H1 (cell line): ENCODE measurements around the gene HSD17B4. TPM values are rescaled to one million over a fixed set of nuclear protein-coding genes. Genes with fewer than 3 reads are reported as not detected.

Source experiments
- CTCF ChIA-PET: fragments of 300-600 bp; sonication (Branson Sonifier 250); formaldehyde crosslinking; loops from one replicate; lab custom pipeline; 2021; ENCODE audit not compliant: partially characterized antibody; lab: Charles Lee
- POLR2A ChIA-PET: fragments of 300-600 bp; sonication (Branson Sonifier 250); formaldehyde crosslinking; loops from one replicate; lab custom pipeline; 2021; ENCODE audit warnings: inconsistent platforms; ENCODE audit not compliant: partially characterized antibody; lab: Charles Lee
- DNase-seq, 2 experiments: peaks; one replicate each; pipeline versions ENCODE4 v3.0.0 to v3.0.0-alpha.2; 2010 to 2022; ENCODE audit warnings: low spot score in 2 of 2, low read depth in 1 of 2, mixed read lengths in 1 of 2
- FAIRE-seq: peaks from 2 replicates; lab custom pipeline; 2011; peaks lifted over from hg19 to GRCh38; lab: Jason Lieb, UNC
- H2AFZ ChIP-seq: 2 replicates; pipeline ENCODE4 v1.8.1; 2012; ENCODE audit warnings: low read length, inconsistent platforms
- H2AK5ac ChIP-seq: 2 replicates; pipeline ENCODE4 v1.6.1; 2013; ENCODE audit warnings: low read depth, low read length
- H2BK120ac ChIP-seq: replicated peaks from 2 replicates; pipeline ENCODE3; 2013; ENCODE audit warnings: low read depth, low read length, inconsistent platforms
- H2BK12ac ChIP-seq: 2 replicates; pipeline ENCODE4 v1.6.1; 2013; ENCODE audit warnings: low read depth, low read length
- H2BK15ac ChIP-seq: 2 replicates; pipeline ENCODE4 v1.6.1; 2013; ENCODE audit warnings: low read length
- H2BK20ac ChIP-seq: 2 replicates; pipeline ENCODE4 v1.6.1; 2013; ENCODE audit warnings: low read length
- H2BK5ac ChIP-seq: 2 replicates; pipeline ENCODE4 v1.6.1; 2013; ENCODE audit warnings: low read depth, low read length
- H3K14ac ChIP-seq: 2 replicates; pipeline ENCODE4 v1.6.1; 2013; ENCODE audit warnings: inconsistent platforms; ENCODE audit not compliant: insufficient read length
- H3K18ac ChIP-seq: 2 replicates; pipeline ENCODE4 v1.6.1; 2013; ENCODE audit warnings: low read length; ENCODE audit errors: extremely low read depth
- H3K23ac ChIP-seq: 2 replicates; pipeline ENCODE4 v1.6.1; 2013; ENCODE audit warnings: inconsistent platforms; ENCODE audit not compliant: insufficient read length
- H3K23me2 ChIP-seq: 2 replicates; pipeline ENCODE4 v1.6.1; 2013; ENCODE audit warnings: low read depth, low read length
- H3K27ac ChIP-seq: 2 replicates; pipeline ENCODE4 v1.6.1; 2011; ENCODE audit warnings: low read depth, low read length, inconsistent platforms
- H3K27me3 ChIP-seq, 4 experiments: replicated peaks in 1 of 4; 1 replicate in 1 of 4; 2 replicates in 3 of 4; pipeline versions ENCODE4 v1.6.1 to v1.8.1; 2011 to 2013; ENCODE audit warnings: low read length in 3 of 4, mild to moderate bottlenecking in 3 of 4, inconsistent platforms in 2 of 4, mixed read lengths in 2 of 4, moderate library complexity in 1 of 4; ENCODE audit not compliant: control insufficient read depth in 3 of 4, insufficient read depth in 3 of 4; ENCODE audit errors: extremely low read depth in 1 of 4
- H3K36me3 ChIP-seq, 4 experiments: 2 replicates each; pipeline versions ENCODE4 v1.6.1 to v1.8.1; 2011 to 2013; ENCODE audit warnings: mild to moderate bottlenecking in 4 of 4, low read length in 3 of 4, moderate library complexity in 2 of 4, control low read depth in 1 of 4, inconsistent platforms in 1 of 4; ENCODE audit not compliant: insufficient read depth in 4 of 4, control insufficient read depth in 2 of 4
- H3K4ac ChIP-seq: replicated peaks from 2 replicates; pipeline ENCODE3; 2013; ENCODE audit warnings: low read length, low read depth, mixed read lengths, inconsistent platforms; ENCODE audit not compliant: insufficient read length
- H3K4me1 ChIP-seq, 4 experiments: replicated peaks in 1 of 4; 1 replicate in 1 of 4; 2 replicates in 3 of 4; pipeline versions ENCODE4 v1.6.1 to v1.8.1; 2011 to 2013; ENCODE audit warnings: low read length in 3 of 4, inconsistent platforms in 2 of 4, mixed read lengths in 1 of 4; ENCODE audit not compliant: insufficient read depth in 4 of 4, control insufficient read depth in 3 of 4
- H3K4me2 ChIP-seq, 2 experiments: 2 replicates each; pipeline versions ENCODE4 v1.6.1 to v1.8.1; 2011 to 2013; ENCODE audit warnings: low read depth in 2 of 2, low read length in 2 of 2, control low read depth in 1 of 2, inconsistent platforms in 1 of 2, mild to moderate bottlenecking in 1 of 2; ENCODE audit not compliant: insufficient read depth in 1 of 2
- H3K4me3 ChIP-seq, 4 experiments: fragments of 200-600, 300-600 bp in 1 of 4; sonication (generic), shearing (Covaris generic), sonication (Bioruptor Twin) in 1 of 4; 2 replicates each; pipeline versions ENCODE4 v1.5.1 to v1.8.1; 2011 to 2016; ENCODE audit warnings: low read length in 4 of 4, low read depth in 3 of 4, control low read depth in 2 of 4, inconsistent platforms in 2 of 4, mild to moderate bottlenecking in 2 of 4, mixed read lengths in 1 of 4, moderate library complexity in 1 of 4; ENCODE audit not compliant: insufficient read depth in 2 of 4; ENCODE audit errors: extremely low read depth in 1 of 4
- H3K56ac ChIP-seq: replicated peaks from 2 replicates; pipeline ENCODE3; 2013; ENCODE audit warnings: low read depth, mild to moderate bottlenecking, mixed read lengths, low read length, inconsistent platforms; ENCODE audit not compliant: insufficient read length
- H3K79me1 ChIP-seq: 2 replicates; pipeline ENCODE4 v1.6.1; 2013; ENCODE audit warnings: low read depth, low read length, control low read depth
- H3K79me2 ChIP-seq, 2 experiments: 2 replicates each; pipeline versions ENCODE4 v1.6.1 to v1.8.1; 2012 to 2013; ENCODE audit warnings: low read length in 2 of 2, mild to moderate bottlenecking in 2 of 2, inconsistent platforms in 1 of 2; ENCODE audit not compliant: insufficient read depth in 2 of 2, control insufficient read depth in 1 of 2
- H3K9ac ChIP-seq, 4 experiments: replicated peaks in 1 of 4; 1 replicate in 1 of 4; 2 replicates in 3 of 4; pipeline versions ENCODE4 v1.6.1 to v1.8.1; 2011 to 2013; ENCODE audit warnings: low read depth in 3 of 4, low read length in 3 of 4, control low read depth in 2 of 4, mild to moderate bottlenecking in 2 of 4, moderate library complexity in 2 of 4, inconsistent platforms in 1 of 4; ENCODE audit errors: extremely low read depth in 1 of 4
- H3K9me3 ChIP-seq, 2 experiments: 2 replicates each; pipeline versions ENCODE4 v1.6.1 to v1.8.1; 2012 to 2013; ENCODE audit warnings: mild to moderate bottlenecking in 2 of 2, moderate library complexity in 2 of 2, control low read depth in 1 of 2, inconsistent platforms in 1 of 2, low read depth in 1 of 2, low read length in 1 of 2, mixed read lengths in 1 of 2; ENCODE audit not compliant: insufficient read depth in 2 of 2
- H4K20me1 ChIP-seq, 2 experiments: replicated peaks in 1 of 2; 2 replicates each; pipeline versions ENCODE3 to v1.8.1; 2011 to 2013; ENCODE audit warnings: inconsistent platforms in 2 of 2, low read length in 2 of 2, mild to moderate bottlenecking in 1 of 2; ENCODE audit not compliant: insufficient read depth in 2 of 2, control insufficient read depth in 1 of 2
- H4K5ac ChIP-seq: 2 replicates; pipeline ENCODE4 v1.6.1; 2013; ENCODE audit warnings: low read length, low read depth, mixed read lengths, inconsistent platforms; ENCODE audit not compliant: insufficient read length
- H4K8ac ChIP-seq: 2 replicates; pipeline ENCODE4 v1.8.0; 2013; ENCODE audit warnings: mild to moderate bottlenecking, moderate library complexity, low read length, inconsistent platforms; ENCODE audit not compliant: insufficient read depth; ENCODE audit errors: extremely low read depth
- H4K91ac ChIP-seq: replicated peaks from 2 replicates; pipeline ENCODE3; 2013; ENCODE audit warnings: low read length, mixed read lengths, inconsistent platforms; ENCODE audit not compliant: insufficient read length
- BCL11A ChIP-seq, 2 experiments: IDR thresholded peaks; one replicate each; pipeline ENCODE4 v1.6.1; 2011; ENCODE audit warnings: low read depth in 2 of 2, low read length in 2 of 2, mild to moderate bottlenecking in 2 of 2
- CHD2 ChIP-seq: IDR thresholded peaks from 2 replicates; pipeline ENCODE4 v1.6.1; 2012; ENCODE audit warnings: low read length, improper control_type of control experiment
- CREB1 ChIP-seq: IDR thresholded peaks from 2 replicates; pipeline ENCODE4 v1.6.1; 2012; ENCODE audit warnings: inconsistent platforms
- GABPA ChIP-seq: IDR thresholded peaks from 2 replicates; pipeline ENCODE4 v1.6.1; 2011; ENCODE audit warnings: mild to moderate bottlenecking, low read length, moderate library complexity, borderline replicate concordance; ENCODE audit not compliant: insufficient read depth
- POU5F1 ChIP-seq: IDR thresholded peaks from 2 replicates; pipeline ENCODE4 v1.6.1; 2011; ENCODE audit warnings: low read depth, mild to moderate bottlenecking, low read length, moderate library complexity
- SP1 ChIP-seq: IDR thresholded peaks from 2 replicates; pipeline ENCODE4 v1.6.1; 2011; ENCODE audit warnings: low read depth, low read length
- TBP ChIP-seq: IDR thresholded peaks from 2 replicates; pipeline ENCODE4 v1.6.1; 2011; ENCODE audit warnings: low read depth, low read length, improper control_type of control experiment
- WGBS, 2 experiments: shearing (Covaris generic) in 1 of 2; methylation state at CpG; one replicate each; pipeline versions ENCODE4 v1.1.6 to v1.1.7; 2013 to 2015; ENCODE audit warnings: low lambda C conversion rate in 2 of 2, mixed read lengths in 2 of 2, inconsistent platforms in 1 of 2, low coverage in 1 of 2, missing lambda C conversion rate in 1 of 2; ENCODE audit not compliant: insufficient replicate concordance in 2 of 2, insufficient coverage in 1 of 2, insufficient read length in 1 of 2; ENCODE audit errors: extremely low coverage in 1 of 2, missing lambda C conversion rate in 1 of 2; 5-methylcytosine and 5-hydroxymethylcytosine counted together
- polyA plus RNA-seq, 7 experiments: library from polyadenylated mRNA; depleted of rRNA in 3 of 7; stranded (reverse) in 5 of 7; unstranded in 2 of 7; fragments of >200 nt in 5 of 7; fragments of 200-250 nt in 2 of 7; gene quantifications; 1 replicate in 5 of 7; 2 replicates in 1 of 7; 4 replicates in 1 of 7; pipeline versions ENCODE4 v1.2.1 to v1.2.3, GENCODE V29; 2011 to 2013; ENCODE audit warnings: missing spikeins in 2 of 7, mixed read lengths in 2 of 7
- total RNA-seq: library from RNA; stranded (reverse); fragmentation: NEBNext Ultra II Directional; extraction: Animal tissue kit (Norgen Biotek cat#: 25700); gene quantifications from 2 replicates; pipeline ENCODE4 v1.2.1, GENCODE V29; 2021
- TF ChIP-seq, protein P1 (sequence below): IDR thresholded peaks from 2 replicates; pipeline ENCODE4 v1.6.1; 2011; ENCODE audit warnings: low read length, improper control_type of control experiment

HSD17B4 gene
- total and polyA plus RNA-seq, 2 of the 8 experiments (the other 6 are each of a cell fraction or from before 2014, with no cell fraction given) = 305 to 369 TPM

DNA sequence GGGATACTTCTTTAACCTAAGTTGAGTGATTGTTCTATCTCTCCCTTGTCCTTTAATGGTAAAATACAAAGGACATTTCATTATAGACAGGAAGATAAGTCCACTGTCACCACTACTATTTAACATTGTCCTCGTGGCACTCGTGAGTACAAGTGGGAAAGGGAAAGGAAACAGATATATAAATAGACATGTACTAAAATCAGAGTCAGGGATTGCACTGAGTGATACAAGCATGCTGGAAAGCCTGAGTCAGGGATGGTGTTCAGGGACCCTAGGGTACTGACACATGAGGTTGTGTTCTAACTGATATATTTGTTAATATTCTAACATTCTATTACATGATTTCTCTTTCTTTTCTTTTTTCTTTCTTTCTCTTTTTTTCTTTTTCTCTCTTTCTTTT, 102.3 kb downstream of the HSD17B4 start:
- Histone ChIP-seq H3K79me1 (no peaks in the 10 kb centered on the region), H3K4me3 (no peak overlapping the region), H3K4me1 (no peaks in the 10 kb centered on the region), H3K23ac (no peak overlapping the region), H3K4me2 (no peak overlapping the region), H2BK120ac (no peak overlapping the region), H2BK15ac (no peak overlapping the region), H3K18ac (no peak overlapping the region), H3K14ac (no peak overlapping the region), H4K91ac (no peak overlapping the region), H3K56ac (no peak overlapping the region), H4K8ac (no peak overlapping the region), H3K27ac (no peak overlapping the region), H2AK5ac (no peak overlapping the region), H2AFZ (no peak overlapping the region), H3K4ac (no peak overlapping the region), H4K20me1 (no peaks in the 10 kb centered on the region), H3K9ac (no peak overlapping the region), H3K9me3 (no peaks in the 10 kb centered on the region), H2BK5ac (no peak overlapping the region), H2BK20ac (no peak overlapping the region), H4K5ac (no peak overlapping the region), H3K23me2 (no peaks in the 10 kb centered on the region), H3K79me2 (no peaks in the 10 kb centered on the region), H3K27me3 (no peaks in the 10 kb centered on the region), H2BK12ac (no peak overlapping the region), H3K36me3 (no peaks in the 10 kb centered on the region)
- DNase-seq (no peak), FAIRE-seq (no peak)
- 84% methylated on average over 2 of the region's 2 CpGs; no CpG with 5 or more reads in 1 of the 2 experiments for whole genome bisulfite sequencing, 2 experiments
- CTCF ChIA-PET = no interaction called here
- POLR2A ChIA-PET = no interaction called here
- TF ChIP-seq SP1 (no peak), BCL11A (IDR thresholded peaks at IDR 0.05; ENCODE audit: low read depth in 2 of 2, low read length in 2 of 2) (no peak), GABPA (no peak), CREB1 (no peak), CHD2 (no peak), TBP (no peak), POU5F1 (no peak)
- TF ChIP-seq, protein P1, sequence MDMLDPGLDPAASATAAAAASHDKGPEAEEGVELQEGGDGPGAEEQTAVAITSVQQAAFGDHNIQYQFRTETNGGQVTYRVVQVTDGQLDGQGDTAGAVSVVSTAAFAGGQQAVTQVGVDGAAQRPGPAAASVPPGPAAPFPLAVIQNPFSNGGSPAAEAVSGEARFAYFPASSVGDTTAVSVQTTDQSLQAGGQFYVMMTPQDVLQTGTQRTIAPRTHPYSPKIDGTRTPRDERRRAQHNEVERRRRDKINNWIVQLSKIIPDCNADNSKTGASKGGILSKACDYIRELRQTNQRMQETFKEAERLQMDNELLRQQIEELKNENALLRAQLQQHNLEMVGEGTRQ = no peak
